Chondrocyte (in vitro differentiated cells): ENCODE data around the gene PCNX1. TPM values are rescaled to one million over a fixed set of nuclear protein-coding genes. Genes with fewer than 3 reads are reported as not detected.
"Not testable (repeated sequence)": the region's sequence is repeated elsewhere in the genome, so short reads cannot be mapped to it uniquely, and the experiment has no call there.

Experiments used
- DNase-seq: peaks from one replicate; pipeline ENCODE4 v3.0.0; 2021; ENCODE audit warnings: mixed read lengths, low spot score
- H3K27ac Mint-ChIP-seq: one replicate; pipeline ENCODE4 v1.8.0; 2021; ENCODE audit warnings: mild to moderate bottlenecking, moderate library complexity, mixed read lengths; ENCODE audit not compliant: unreplicated experiment
- H3K27me3 Mint-ChIP-seq: 2 replicates; pipeline ENCODE4 v1.8.0; 2021; ENCODE audit warnings: low read depth, mixed read lengths
- H3K36me3 Mint-ChIP-seq: 2 replicates; pipeline ENCODE4 v1.8.0; 2021; ENCODE audit warnings: low read depth, mixed read lengths
- H3K4me1 Mint-ChIP-seq: 2 replicates; pipeline ENCODE4 v1.8.0; 2021; ENCODE audit warnings: low read depth, mild to moderate bottlenecking, mixed read lengths
- H3K4me3 Mint-ChIP-seq: one replicate; pipeline ENCODE4 v1.8.0; 2021; ENCODE audit warnings: mild to moderate bottlenecking, moderate library complexity, mixed read lengths; ENCODE audit not compliant: unreplicated experiment
- H3K9me3 Mint-ChIP-seq: 2 replicates; pipeline ENCODE4 v1.8.0; 2021; ENCODE audit warnings: low read depth, mixed read lengths
- CTCF ChIP-seq: fragments of 200-600 bp; sonication (generic); IDR thresholded peaks from 2 replicates; pipeline ENCODE4 v1.5.0; 2021; ENCODE audit warnings: antibody characterized with exemption, mild to moderate bottlenecking, moderate library complexity
- total RNA-seq: library from RNA; stranded (reverse); gene quantifications from 3 replicates; pipeline ENCODE4 v1.2.1, GENCODE V29; 2021

PCNX1 gene
- total RNA-seq, 1 donor from 2014 or later = 54.3 TPM

GRCh38 chr14:70942342-70942706, 35.1 kb downstream of the PCNX1 start:
- Mint-ChIP-seq H3K36me3 (peaks cover 9% of the 10 kb centered on the region), H3K27me3 (no peaks in the 10 kb centered on the region), H3K27ac (no peak overlapping the region), H3K4me3 (no peak overlapping the region), H3K4me1 (peaks cover 3% of the 10 kb centered on the region), H3K9me3 (peaks cover 6% of the 10 kb centered on the region)
- no peak for DNase-seq
- TF ChIP-seq CTCF = no peak

GRCh38 chr14:70942721-70943120, 35.5 kb downstream of the PCNX1 start:
- not testable (repeated sequence) for H3K9me3 Mint-ChIP-seq, H3K4me1 Mint-ChIP-seq, H3K27me3 Mint-ChIP-seq, DNase-seq, H3K4me3 Mint-ChIP-seq, H3K27ac Mint-ChIP-seq
- H3K36me3 Mint-ChIP-seq = peaks cover 12% of the 10 kb centered on the region

GRCh38 chr14:70943838-70944237, 36.6 kb downstream of the PCNX1 start:
- H3K36me3 Mint-ChIP-seq = peaks cover 17% of the 10 kb centered on the region
- no peak overlapping the region for H3K27ac Mint-ChIP-seq
- TF ChIP-seq CTCF = no peak
- no peak overlapping the region for H3K4me3 Mint-ChIP-seq
- no peak for DNase-seq
- no peaks in the 10 kb centered on the region for H3K27me3 Mint-ChIP-seq
- H3K4me1 Mint-ChIP-seq = peaks cover 3% of the 10 kb centered on the region
- H3K9me3 Mint-ChIP-seq = peaks cover 9% of the 10 kb centered on the region

- Mint-ChIP-seq H3K36me3 (peaks cover 28% of the 10 kb centered on the region), H3K9me3 (peaks cover 4% of the 10 kb centered on the region), H3K27me3 (no peaks in the 10 kb centered on the region), H3K4me3 (no peak overlapping the region), H3K4me1 (no peaks in the 10 kb centered on the region), H3K27ac (no peak overlapping the region)
- DNase-seq = no peak
- TF ChIP-seq CTCF = no peak
Observed at GRCh38 chr14:70947739-70948138, 40.5 kb downstream of the PCNX1 start.

GRCh38 chr14:70952485-70952884, 45.2 kb downstream of the PCNX1 start:
- H3K27me3 Mint-ChIP-seq = no peaks in the 10 kb centered on the region
- H3K9me3 Mint-ChIP-seq = peaks cover 4% of the 10 kb centered on the region
- TF ChIP-seq CTCF = no peak
- H3K36me3 Mint-ChIP-seq = peaks cover 20% of the 10 kb centered on the region
- H3K27ac Mint-ChIP-seq = no peak overlapping the region
- H3K4me3 Mint-ChIP-seq = no peak overlapping the region
- peaks cover 19% of the 10 kb centered on the region for H3K4me1 Mint-ChIP-seq
- no peak for DNase-seq

- no peaks in the 10 kb centered on the region for H3K9me3 Mint-ChIP-seq
- no peak for DNase-seq
- no peaks in the 10 kb centered on the region for H3K27me3 Mint-ChIP-seq
- H3K4me1 Mint-ChIP-seq = peaks cover 19% of the 10 kb centered on the region
- H3K36me3 Mint-ChIP-seq = peaks cover 15% of the 10 kb centered on the region
- H3K4me3 Mint-ChIP-seq = no peak overlapping the region
- TF ChIP-seq CTCF = no peak
- H3K27ac Mint-ChIP-seq = no peak overlapping the region
Observed at GRCh38 chr14:70954068-70954467, 46.8 kb downstream of the PCNX1 start.
